HCT116 (cell line): ENCODE measurements around the gene SLC24A1. TPM values are rescaled to one million over a fixed set of nuclear protein-coding genes. Genes with fewer than 3 reads are reported as not detected.

Experiments used
- ATAC-seq: fragments of 200-7000 bp; cut with Tn5 transposase; 2 replicates; pipeline ENCODE4 v1.9.1; 2020; ENCODE audit warnings: mild to moderate bottlenecking, moderate library complexity
- BruUV-seq: library from RNA; stranded (reverse); fragments of 400-500 nt; replicated peaks from 2 replicates; lab custom pipeline; 2021; lab: Mats Ljungman, UMichigan
- CTCF ChIA-PET: fragments of 300-600 bp; sonication (Branson Sonifier 250); formaldehyde crosslinking; loops from one replicate; lab custom pipeline; 2021; ENCODE audit warnings: antibody characterized with exemption; lab: Charles Lee
- POLR2A ChIA-PET: fragments of 300-600, 350-600 bp; sonication (Branson Sonifier 250); formaldehyde crosslinking; loops from one replicate; lab custom pipeline; 2021; ENCODE audit warnings: antibody characterized with exemption; lab: Charles Lee
- RAD21 ChIA-PET, 2 experiments: fragments of 300-600 bp; sonication (Branson Sonifier 250); formaldehyde crosslinking; loops; one replicate each; lab custom pipeline; 2023; ENCODE audit warnings: low total read pairs in 2 of 2; ENCODE audit not compliant: uncharacterized antibody in 2 of 2, unreplicated experiment in 2 of 2, low non-redundant PET in 1 of 2; lab: Charles Lee
- DNase-seq: peaks from one replicate; pipeline ENCODE4 v3.0.0-alpha.2; 2010; ENCODE audit warnings: low read depth, low spot score
- H2AFZ ChIP-seq: fragments of 200-600 bp; shearing (Covaris generic), sonication (generic); 2 replicates; pipeline ENCODE4 v1.6.1; 2017; ENCODE audit warnings: low read depth, mixed run types, mixed read lengths, antibody characterized with exemption, low read length; ENCODE audit not compliant: poor library complexity, severe bottlenecking
- H3K27ac ChIP-seq: 2 replicates; pipeline ENCODE4 v1.5.1; 2012; ENCODE audit warnings: low read depth, low read length
- H3K27me3 ChIP-seq: fragments of 200-600 bp; sonication (generic); 2 replicates; pipeline ENCODE4 v1.6.1; 2016; ENCODE audit warnings: mixed run types, low read length, mixed read lengths; ENCODE audit not compliant: insufficient read depth
- H3K36me3 ChIP-seq, 2 experiments: fragments of 200-500 bp in 1 of 2; fragments of 200-600 bp in 1 of 2; sonication (Bioruptor generic) in 1 of 2; sonication (generic) in 1 of 2; 2 replicates each; pipeline versions ENCODE4 v1.5.1 to v1.6.1; 2014 to 2016; ENCODE audit warnings: low read length in 2 of 2, inconsistent platforms in 1 of 2, mixed read lengths in 1 of 2, mixed run types in 1 of 2; ENCODE audit not compliant: insufficient read depth in 2 of 2, control insufficient read depth in 1 of 2
- H3K4me1 ChIP-seq, 2 experiments: fragments of 200-600 bp in 1 of 2; sonication (generic) in 1 of 2; 2 replicates each; pipeline versions ENCODE4 v1.5.1 to v1.6.1; 2012 to 2017; ENCODE audit warnings: low read length in 2 of 2, inconsistent platforms in 1 of 2, mild to moderate bottlenecking in 1 of 2, mixed read lengths in 1 of 2, mixed run types in 1 of 2, moderate library complexity in 1 of 2; ENCODE audit not compliant: insufficient read depth in 2 of 2, control insufficient read depth in 1 of 2
- H3K4me2 ChIP-seq: fragments of 200-600 bp; sonication (generic); 2 replicates; pipeline ENCODE4 v1.6.1; 2017; ENCODE audit warnings: mixed run types, low read length, mixed read lengths
- H3K4me3 ChIP-seq, 2 experiments: fragments of 200-600 bp in 1 of 2; sonication (generic) in 1 of 2; replicated peaks in 1 of 2; 2 replicates each; pipeline ENCODE4 v1.5.1; 2011 to 2016; ENCODE audit warnings: low read length in 2 of 2, control low read depth in 1 of 2, low read depth in 1 of 2, mild to moderate bottlenecking in 1 of 2, mixed read lengths in 1 of 2, mixed run types in 1 of 2
- H3K79me2 ChIP-seq: fragments of 200-600 bp; sonication (generic); 2 replicates; pipeline ENCODE4 v1.6.1; 2017; ENCODE audit warnings: mild to moderate bottlenecking, mixed run types, low read length, moderate library complexity, mixed read lengths; ENCODE audit not compliant: insufficient read depth
- H3K9ac ChIP-seq: fragments of 200-600 bp; sonication (generic); 2 replicates; pipeline ENCODE4 v1.6.1; 2016; ENCODE audit warnings: low read length, mixed read lengths
- H3K9me2 ChIP-seq: fragments of 200-600 bp; sonication (generic), shearing (Covaris generic); 2 replicates; pipeline ENCODE4 v1.6.1; 2017; ENCODE audit warnings: mixed run types, mild to moderate bottlenecking, moderate library complexity; ENCODE audit not compliant: insufficient read depth
- H3K9me3 ChIP-seq, 2 experiments: fragments of 200-500 bp in 1 of 2; fragments of 200-600 bp in 1 of 2; sonication (Bioruptor generic) in 1 of 2; sonication (generic) in 1 of 2; 2 replicates each; pipeline ENCODE4 v1.6.1; 2014 to 2017; ENCODE audit warnings: low read length in 2 of 2, mixed read lengths in 2 of 2, inconsistent platforms in 1 of 2, low read depth in 1 of 2, mild to moderate bottlenecking in 1 of 2, mixed run types in 1 of 2, moderate library complexity in 1 of 2; ENCODE audit not compliant: control insufficient read depth in 1 of 2, insufficient read depth in 1 of 2
- H4K20me1 ChIP-seq: fragments of 200-600 bp; sonication (generic), shearing (Covaris generic); 2 replicates; pipeline ENCODE4 v1.6.1; 2017; ENCODE audit warnings: mixed run types, mild to moderate bottlenecking, moderate library complexity; ENCODE audit not compliant: insufficient read depth
- CBX3 ChIP-seq: IDR thresholded peaks from 2 replicates; pipeline ENCODE4 v1.6.1; 2012; ENCODE audit warnings: low read depth
- CEBPB ChIP-seq: IDR thresholded peaks from 2 replicates; pipeline ENCODE4 v1.6.1; 2012; ENCODE audit warnings: low read depth
- EGR1 ChIP-seq: IDR thresholded peaks from 2 replicates; pipeline ENCODE4 v1.6.1; 2012; ENCODE audit warnings: low read depth
- ELF1 ChIP-seq: IDR thresholded peaks from 2 replicates; pipeline ENCODE4 v1.6.1; 2012; ENCODE audit warnings: low read depth, borderline replicate concordance
- EZH2 ChIP-seq: fragments of 200-600 bp; sonication (generic); IDR thresholded peaks from 2 replicates; pipeline ENCODE4 v1.6.1; 2017; ENCODE audit warnings: antibody characterized with exemption, mixed run types
- FOSL1 ChIP-seq: IDR thresholded peaks from 2 replicates; pipeline ENCODE4 v1.6.1; 2012; ENCODE audit warnings: low read depth
- JUND ChIP-seq: IDR thresholded peaks from 2 replicates; pipeline ENCODE4 v1.6.1; 2012
- MAX ChIP-seq: IDR thresholded peaks from 2 replicates; pipeline ENCODE4 v1.6.1; 2012
- POLR2A ChIP-seq: IDR thresholded peaks from 2 replicates; pipeline ENCODE4 v1.7.0; 2011; ENCODE audit warnings: borderline replicate concordance; ENCODE audit not compliant: insufficient read depth, insufficient read length; ENCODE audit errors: extremely low read depth
- RAD21 ChIP-seq: IDR thresholded peaks from 2 replicates; pipeline ENCODE4 v1.6.1; 2012; ENCODE audit warnings: low read depth, mild to moderate bottlenecking
- REST ChIP-seq: IDR thresholded peaks from 2 replicates; pipeline ENCODE4 v1.6.1; 2012; ENCODE audit warnings: low read depth
- SIN3A ChIP-seq: IDR thresholded peaks from 2 replicates; pipeline ENCODE4 v1.6.1; 2012; ENCODE audit warnings: low read depth
- TCF7L2 ChIP-seq: IDR thresholded peaks from 2 replicates; pipeline ENCODE4 v1.7.0; 2011; ENCODE audit warnings: borderline replicate concordance, inconsistent platforms; ENCODE audit not compliant: insufficient read depth, insufficient read length; ENCODE audit errors: extremely low read depth
- ZBTB33 ChIP-seq: IDR thresholded peaks from 2 replicates; pipeline ENCODE4 v1.6.1; 2011; ENCODE audit warnings: mild to moderate bottlenecking, low read length, moderate library complexity; ENCODE audit not compliant: insufficient replicate concordance; ENCODE audit errors: extremely low read depth
- ZNF274 ChIP-seq: fragments of 200-500 bp; sonication (Bioruptor generic); IDR thresholded peaks from 2 replicates; pipeline ENCODE4 v1.6.1; 2014; ENCODE audit warnings: mild to moderate bottlenecking, low read depth, low read length, inconsistent platforms
- intact Hi-C: fragments of 100-400 bp; cut with micrococcal nuclease; formaldehyde crosslinking; loops from 2 replicates; pipeline ENCODE4 v1.10.0; 2022
- total RNA-seq: library from RNA; stranded (reverse); gene quantifications from one replicate; pipeline ENCODE4 v1.2.1, GENCODE V29; 2021; ENCODE audit not compliant: unreplicated experiment
- TF ChIP-seq, protein P1 (sequence below): IDR thresholded peaks from 2 replicates; pipeline ENCODE4 v1.6.1; 2012

The SLC24A1 gene
- total RNA-seq, 1 experiment from 2014 or later = 15.9 TPM

DNA sequence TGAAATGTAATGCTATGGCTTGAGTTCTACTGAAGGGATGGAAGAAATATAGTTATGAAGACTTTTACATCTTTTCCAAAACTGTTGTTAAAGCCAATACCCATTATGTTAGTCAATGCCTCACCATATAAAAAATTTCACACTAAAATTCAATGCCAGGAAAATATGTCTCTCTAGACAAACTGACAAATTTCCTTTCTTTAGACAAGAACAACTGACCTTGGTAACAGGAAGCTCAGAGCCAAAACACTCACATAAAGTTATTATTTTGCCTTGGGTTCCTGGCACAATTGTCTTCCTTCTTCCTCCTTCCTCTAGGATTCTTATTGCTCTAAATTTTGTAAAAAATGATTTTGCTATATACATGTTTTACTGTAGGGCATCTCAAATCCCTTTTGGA lies 37.5 kb upstream of the SLC24A1 start:
- DNase-seq = no peak
- intact Hi-C loops = no loop called here
- no peaks in the 10 kb centered on the region for H3K9me2 ChIP-seq
- H2AFZ ChIP-seq = no peak overlapping the region
- H3K27me3 ChIP-seq = no peaks in the 10 kb centered on the region
- H3K36me3 ChIP-seq = peaks cover 28 to 33% of the 10 kb centered on the region in 2 experiments
- ChIA-PET CTCF (interaction anchor here (1.5 kb wide), 1 partner anchor 12 kb away, joined by 7 read pairs; no protein-coding TSS in a partner anchor), POLR2A (no interaction called here), RAD21 (no interaction called here)
- no peak overlapping the region for H3K4me3 ChIP-seq
- no peak overlapping the region for H3K27ac ChIP-seq
- ATAC-seq = no peak
- no peaks in the 10 kb centered on the region for H4K20me1 ChIP-seq
- H3K4me2 ChIP-seq = no peak overlapping the region
- no peaks in the 10 kb centered on the region for H3K9me3 ChIP-seq
- no peak for TF ChIP-seq EZH2
- TF ChIP-seq ZNF274 = no peak
- TF ChIP-seq TCF7L2 = no peak
- TF ChIP-seq EGR1 = no peak
- no peak for TF ChIP-seq FOSL1
- no peak for TF ChIP-seq JUND
- no peak for TF ChIP-seq ELF1
- no peak for TF ChIP-seq POLR2A
- TF ChIP-seq CEBPB = no peak
- H3K9ac ChIP-seq = no peak overlapping the region
- BruUV-seq = no TSS peak
- H3K79me2 ChIP-seq = no peaks in the 10 kb centered on the region
- no peaks in the 10 kb centered on the region for H3K4me1 ChIP-seq

DNA sequence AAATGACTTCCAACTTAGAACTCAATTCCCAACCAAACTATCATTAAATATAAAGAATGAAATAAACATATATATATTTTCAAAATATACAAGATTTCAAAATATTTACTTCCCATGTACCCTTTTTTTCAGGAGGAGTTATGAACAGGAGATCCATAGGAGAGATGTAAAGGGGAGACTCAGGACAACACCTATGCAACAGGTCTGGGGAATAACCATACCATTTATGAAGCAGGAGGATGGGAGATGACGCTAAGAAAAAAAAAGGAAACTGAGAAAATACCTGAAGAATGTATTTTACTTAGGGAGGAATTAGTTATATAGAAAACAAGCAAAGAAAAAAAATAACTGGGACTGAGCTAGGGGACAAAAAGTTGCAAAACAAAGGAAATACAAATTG lies 34.6 kb upstream of the SLC24A1 start:
- ATAC-seq = no peak
- TF ChIP-seq ZNF274 = no peak
- TF ChIP-seq EZH2 = no peak
- no peak for TF ChIP-seq ZBTB33
- no peak for TF ChIP-seq MAX
- TF ChIP-seq RAD21 = no peak
- TF ChIP-seq ELF1 = no peak
- no peak for TF ChIP-seq SIN3A
- TF ChIP-seq JUND = no peak
- TF ChIP-seq CBX3 = no peak
- no peak for TF ChIP-seq CEBPB
- no peak for TF ChIP-seq REST
- TF ChIP-seq TCF7L2 = no peak
- TF ChIP-seq, protein P1, sequence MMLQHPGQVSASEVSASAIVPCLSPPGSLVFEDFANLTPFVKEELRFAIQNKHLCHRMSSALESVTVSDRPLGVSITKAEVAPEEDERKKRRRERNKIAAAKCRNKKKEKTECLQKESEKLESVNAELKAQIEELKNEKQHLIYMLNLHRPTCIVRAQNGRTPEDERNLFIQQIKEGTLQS = no peak
- no peak overlapping the region for H3K4me3 ChIP-seq
- H2AFZ ChIP-seq = no peak overlapping the region
- DNase-seq = no peak
- BruUV-seq = no TSS peak
- H3K9me3 ChIP-seq = no peaks in the 10 kb centered on the region
- ChIA-PET RAD21 (no interaction called here), POLR2A (no interaction called here), CTCF (no interaction called here)
- H4K20me1 ChIP-seq = no peaks in the 10 kb centered on the region
- intact Hi-C loops = no loop called here
- no peak overlapping the region for H3K4me2 ChIP-seq
- no peaks in the 10 kb centered on the region for H3K79me2 ChIP-seq
- H3K9me2 ChIP-seq = no peaks in the 10 kb centered on the region
- no peaks in the 10 kb centered on the region for H3K4me1 ChIP-seq
- H3K36me3 ChIP-seq = peaks cover 24 to 31% of the 10 kb centered on the region in 2 experiments
- no peak overlapping the region for H3K27ac ChIP-seq
- H3K27me3 ChIP-seq = no peaks in the 10 kb centered on the region
- H3K9ac ChIP-seq = no peak overlapping the region
